A549 (cell line): Measurements from ENCODE around the gene ATP13A1. TPM values are rescaled to one million over a fixed set of nuclear protein-coding genes. Genes with fewer than 3 reads are reported as not detected.

ENCODE experiments used
- ATAC-seq, 2 experiments: fragments of 200-7000 bp in 1 of 2; fragments of >200 bp in 1 of 2; cut with Nextera tagmentation in 1 of 2; cut with Tn5 transposase in 1 of 2; 3 replicates each; pipeline versions ENCODE4 v1.8.0 to v1.9.1; 2018 to 2020; ENCODE audit warnings: mild to moderate bottlenecking in 1 of 2, moderate library complexity in 1 of 2
- CTCF ChIA-PET: fragments of 300-600 bp; sonication (Branson Sonifier 250); formaldehyde crosslinking; extraction: SDS; loops from one replicate; lab custom pipeline; 2021; ENCODE audit warnings: antibody characterized with exemption, inconsistent platforms; lab: Yijun Ruan, JAX
- POLR2A ChIA-PET: fragments of 350-600 bp; formaldehyde crosslinking; extraction: SDS; loops from one replicate; lab custom pipeline; 2021; ENCODE audit warnings: antibody characterized with exemption, inconsistent platforms; lab: Yijun Ruan, JAX
- DNase-seq, 2 experiments: peaks; one replicate each; pipeline versions ENCODE4 v3.0.0 to v3.0.0-alpha.2; 2011 to 2016; ENCODE audit warnings: low read depth in 1 of 2, low spot score in 1 of 2
- FAIRE-seq: peaks from 2 replicates; lab custom pipeline; 2011; peaks lifted over from hg19 to GRCh38; lab: Jason Lieb, UNC
- H3K27ac ChIP-seq, 2 experiments: fragments of >200 bp; sonication (Bioruptor Twin); formaldehyde crosslinking; 3 replicates each; pipeline ENCODE4 v1.5.1; 2016 to 2017
- H3K4me1 ChIP-seq: fragments of >200 bp; sonication (Bioruptor Twin); formaldehyde crosslinking; 3 replicates; pipeline ENCODE4 v1.6.1; 2016
- H3K4me2 ChIP-seq: fragments of >200 bp; sonication (Bioruptor Twin); formaldehyde crosslinking; 3 replicates; pipeline ENCODE4 v1.6.1; 2016
- H3K4me3 ChIP-seq: fragments of >200 bp; sonication (Bioruptor Twin); formaldehyde crosslinking; 3 replicates; pipeline ENCODE4 v1.5.1; 2016
- H3K9me3 ChIP-seq: fragments of >200 bp; sonication (Bioruptor Twin); formaldehyde crosslinking; 3 replicates; pipeline ENCODE4 v1.6.1; 2016
- CBX2 ChIP-seq: fragments of 200-600 bp; sonication (generic); IDR thresholded peaks from 2 replicates; pipeline ENCODE4 v1.6.1; 2016; ENCODE audit warnings: low read depth, mild to moderate bottlenecking, borderline replicate concordance
- CEBPB ChIP-seq, 2 experiments: fragments of >200 bp in 1 of 2; sonication (Bioruptor Twin) in 1 of 2; formaldehyde crosslinking in 1 of 2; IDR thresholded peaks; 2 replicates each; pipeline ENCODE4 v1.6.1; 2012 to 2016
- CHD4 ChIP-seq: fragments of 200-600 bp; sonication (generic); IDR thresholded peaks from 2 replicates; pipeline ENCODE4 v1.6.1; 2016; ENCODE audit warnings: antibody characterized with exemption, mild to moderate bottlenecking, borderline replicate concordance
- ESRRA ChIP-seq: fragments of 150-350 bp; IDR thresholded peaks from 2 replicates; pipeline ENCODE4 v1.6.1; 2014; ENCODE audit warnings: mild to moderate bottlenecking, low read length, borderline replicate concordance
- FOXS1 ChIP-seq: fragments of 250-450 bp; sonication (Bioruptor Pico); IDR thresholded peaks from 2 replicates; pipeline ENCODE4 v1.5.0; 2020; ENCODE audit warnings: mild to moderate bottlenecking, moderate library complexity
- HEYL ChIP-seq: fragments of 250-450 bp; sonication (Bioruptor Pico); IDR thresholded peaks from 2 replicates; pipeline ENCODE4 v1.8.0; 2021; ENCODE audit warnings: mild to moderate bottlenecking, moderate library complexity
- HOXA7 ChIP-seq: fragments of 250-450 bp; sonication (Bioruptor Pico); IDR thresholded peaks from 2 replicates; pipeline ENCODE4 v1.5.0; 2020; ENCODE audit warnings: mild to moderate bottlenecking, moderate library complexity
- HOXB5 ChIP-seq: fragments of 250-450 bp; sonication (Bioruptor Pico); IDR thresholded peaks from 2 replicates; pipeline ENCODE4 v1.5.0; 2020; ENCODE audit warnings: mild to moderate bottlenecking, moderate library complexity
- JUN ChIP-seq, 2 experiments: fragments of >200 bp; sonication (Bioruptor Twin); formaldehyde crosslinking; IDR thresholded peaks; 2 replicates in 1 of 2; 3 replicates in 1 of 2; pipeline ENCODE4 v1.6.1; 2016 to 2017
- KDM1A ChIP-seq: fragments of 200-600 bp; sonication (generic); IDR thresholded peaks from 2 replicates; pipeline ENCODE4 v1.6.1; 2016; ENCODE audit warnings: low read depth, mild to moderate bottlenecking
- NFE2L2 ChIP-seq: fragments of 150-350 bp; conservative IDR thresholded peaks from 2 replicates; pipeline ENCODE4 v1.6.1; 2014; ENCODE audit warnings: low read length
- NR3C1 ChIP-seq: fragments of >200 bp; sonication (Bioruptor Twin); formaldehyde crosslinking; IDR thresholded peaks from 3 replicates; pipeline ENCODE4 v1.6.1; 2017
- PBX3 ChIP-seq: IDR thresholded peaks from 2 replicates; pipeline ENCODE4 v1.6.1; 2012
- POLR2A ChIP-seq: IDR thresholded peaks from 2 replicates; pipeline ENCODE4 v1.6.1; 2012; ENCODE audit warnings: mild to moderate bottlenecking, low read length
- RAD21 ChIP-seq, 2 experiments: fragments of >200 bp in 1 of 2; sonication (Bioruptor Twin) in 1 of 2; formaldehyde crosslinking in 1 of 2; IDR thresholded peaks in 1 of 2; conservative IDR thresholded peaks in 1 of 2; 2 replicates in 1 of 2; 3 replicates in 1 of 2; pipeline ENCODE4 v1.6.1; 2012 to 2018; ENCODE audit warnings: inconsistent platforms in 1 of 2
- RARB ChIP-seq: fragments of 250-450 bp; sonication (Bioruptor Pico); IDR thresholded peaks from 2 replicates; pipeline ENCODE4 v1.8.0; 2021; ENCODE audit warnings: mild to moderate bottlenecking, moderate library complexity
- REST ChIP-seq: fragments of 200-600 bp; sonication (generic); IDR thresholded peaks from 2 replicates; pipeline ENCODE4 v1.6.1; 2016; ENCODE audit warnings: antibody characterized with exemption, mild to moderate bottlenecking, moderate library complexity
- RFX5 ChIP-seq: fragments of 450-650 bp; IDR thresholded peaks from 2 replicates; pipeline ENCODE4 v1.7.1; 2014; ENCODE audit warnings: antibody characterized with exemption, mild to moderate bottlenecking, moderate library complexity
- USF2 ChIP-seq: fragments of 450-650 bp; IDR thresholded peaks from 2 replicates; pipeline ENCODE4 v1.6.1; 2014; ENCODE audit warnings: antibody characterized with exemption
- ZFP36 ChIP-seq: fragments of 450-650 bp; IDR thresholded peaks from 2 replicates; pipeline ENCODE4 v1.6.1; 2014; ENCODE audit warnings: borderline replicate concordance; ENCODE audit not compliant: partially characterized antibody
- ZNF302 ChIP-seq: fragments of 250-450 bp; sonication (Bioruptor Pico); IDR thresholded peaks from 2 replicates; pipeline ENCODE4 v1.9.0; 2021; ENCODE audit warnings: inconsistent platforms, mild to moderate bottlenecking, moderate library complexity
- WGBS: methylation state at CpG from one replicate; pipeline ENCODE4 v1.1.6; 2017; ENCODE audit errors: missing lambda C conversion rate; 5-methylcytosine and 5-hydroxymethylcytosine counted together
- polyA plus RNA-seq, 4 experiments: library from polyadenylated mRNA; depleted of rRNA in 3 of 4; stranded (reverse); fragments of >200 nt; fragmentation: RNase III in 1 of 4; extraction: RNeasy Plus Mini Kit Qiagen cat#74134 plus additional on column Dnase treatment in 1 of 4; gene quantifications; 2 replicates in 3 of 4; 3 replicates in 1 of 4; pipeline ENCODE4 v1.2.3, GENCODE V29; 2011 to 2017
- TF ChIP-seq, protein P1 (sequence below): fragments of 250-450 bp; sonication (Bioruptor Pico); IDR thresholded peaks from 2 replicates; pipeline ENCODE4 v1.5.0; 2020; ENCODE audit warnings: low read depth, mild to moderate bottlenecking, moderate library complexity
- TF ChIP-seq, protein P2 (sequence below): fragments of 250-450 bp; sonication (Bioruptor Pico); IDR thresholded peaks from 2 replicates; pipeline ENCODE4 v1.5.0; 2021; ENCODE audit warnings: mild to moderate bottlenecking, moderate library complexity, borderline replicate concordance

ATP13A1 gene
- polyA plus RNA-seq, 2 of the 4 experiments (the other 2 are of a cell fraction) = 10.8 to 30.1 TPM

GRCh38 chr19:19697589-19697988, 34.1 kb upstream of the ATP13A1 start:
- POLR2A ChIA-PET = no interaction called here

GRCh38 chr19:19696386-19696785, 32.9 kb upstream of the ATP13A1 start:
- WGBS = 8% methylated on average over 2 of the region's 2 CpGs
- ChIA-PET CTCF (no interaction called here), POLR2A (no interaction called here)
- H3K4me3 ChIP-seq = no peak overlapping the region
- DNase-seq = no peak
- no peak for TF ChIP-seq HEYL
- TF ChIP-seq HOXB5 = no peak
- TF ChIP-seq CEBPB (IDR thresholded peaks at IDR 0.05) = no peak
- TF ChIP-seq POLR2A = no peak
- no peak for TF ChIP-seq NFE2L2
- no peak for TF ChIP-seq FOXS1 (CRISPR knock-in tag)
- no peak for TF ChIP-seq USF2
- TF ChIP-seq CBX2 = no peak
- TF ChIP-seq, protein P1, sequence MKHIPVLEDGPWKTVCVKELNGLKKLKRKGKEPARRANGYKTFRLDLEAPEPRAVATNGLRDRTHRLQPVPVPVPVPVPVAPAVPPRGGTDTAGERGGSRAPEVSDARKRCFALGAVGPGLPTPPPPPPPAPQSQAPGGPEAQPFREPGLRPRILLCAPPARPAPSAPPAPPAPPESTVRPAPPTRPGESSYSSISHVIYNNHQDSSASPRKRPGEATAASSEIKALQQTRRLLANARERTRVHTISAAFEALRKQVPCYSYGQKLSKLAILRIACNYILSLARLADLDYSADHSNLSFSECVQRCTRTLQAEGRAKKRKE (CRISPR knock-in tag) = no peak
- no peak for TF ChIP-seq RFX5
- no peak for TF ChIP-seq CHD4
- TF ChIP-seq NR3C1 = no peak
- no peak for TF ChIP-seq KDM1A
- no peaks in the 10 kb centered on the region for H3K4me1 ChIP-seq
- peaks cover 12% of the 10 kb centered on the region; the same call in 2 of the 3 replicates for H3K9me3 ChIP-seq
- no peak overlapping the region for H3K27ac ChIP-seq
- no peak overlapping the region for H3K4me2 ChIP-seq
- no peak for ATAC-seq
- no peak for FAIRE-seq

More at GRCh38 chr19:19697589-19697988, 34.1 kb upstream of the ATP13A1 start:
- H3K4me2 ChIP-seq = no peak overlapping the region
- DNase-seq (no peak), ATAC-seq (no peak), FAIRE-seq (no peak)
- H3K4me3 ChIP-seq = no peak overlapping the region
- WGBS = 31% methylated on average over 5 of the region's 5 CpGs
- H3K4me1 ChIP-seq = no peaks in the 10 kb centered on the region
- TF ChIP-seq RFX5 (no peak), HOXA7 (CRISPR knock-in tag) (no peak), ZFP36 (no peak), USF2 (no peak), REST (no peak), ZNF302 (CRISPR knock-in tag) (no peak), FOXS1 (CRISPR knock-in tag) (no peak), POLR2A (no peak)
- TF ChIP-seq, all 56 proteins: peak for 0
- Histone ChIP-seq H3K27ac (no peak overlapping the region), H3K9me3 (peaks cover 19% of the 10 kb centered on the region; the same call in 2 of the 3 replicates)
- CTCF ChIA-PET = no interaction called here

DNA sequence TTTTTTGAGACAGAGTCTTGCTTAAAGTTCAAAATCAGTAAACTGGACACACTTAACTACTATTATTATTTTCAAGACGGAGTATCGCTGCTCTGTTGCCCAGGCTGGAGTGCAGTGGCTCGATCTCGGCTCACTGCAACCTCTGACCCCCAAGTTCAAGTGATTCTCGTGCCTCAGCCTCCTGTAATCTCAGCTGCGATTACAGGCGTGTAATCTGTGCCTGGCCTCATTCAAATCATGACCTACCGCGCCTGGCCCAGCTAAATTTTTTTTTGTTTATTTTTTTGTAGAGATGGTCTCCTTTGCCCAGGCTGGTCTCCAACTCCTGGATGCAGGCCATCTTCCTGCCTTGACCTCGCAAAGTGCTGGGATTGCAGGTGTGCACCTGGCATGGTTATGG, 28.2 kb upstream of the ATP13A1 start:
- POLR2A ChIA-PET = interaction anchor here (1.2 kb wide), 1 partner anchor 84 kb away, joined by 7 read pairs; no protein-coding TSS in a partner anchor
- FAIRE-seq = no peak
- no peak for ATAC-seq
- H3K4me1 ChIP-seq = no peaks in the 10 kb centered on the region
- CTCF ChIA-PET = no interaction called here
- DNase-seq = no peak
- H3K4me2 ChIP-seq = no peak overlapping the region
- peaks cover 6% of the 10 kb centered on the region; the same call in 2 of the 3 replicates for H3K9me3 ChIP-seq
- H3K27ac ChIP-seq = no peak overlapping the region
- WGBS = 52% methylated on average over 10 of the region's 10 CpGs
- no peak overlapping the region for H3K4me3 ChIP-seq
- no peak for TF ChIP-seq RAD21 (conservative IDR thresholded peaks at IDR 0.05 in 1 of 2, IDR thresholded peaks at IDR 0.05 in 1 of 2)
- TF ChIP-seq JUN (IDR thresholded peaks at IDR 0.05) = no peak
- TF ChIP-seq KDM1A = no peak
- TF ChIP-seq, protein P2, sequence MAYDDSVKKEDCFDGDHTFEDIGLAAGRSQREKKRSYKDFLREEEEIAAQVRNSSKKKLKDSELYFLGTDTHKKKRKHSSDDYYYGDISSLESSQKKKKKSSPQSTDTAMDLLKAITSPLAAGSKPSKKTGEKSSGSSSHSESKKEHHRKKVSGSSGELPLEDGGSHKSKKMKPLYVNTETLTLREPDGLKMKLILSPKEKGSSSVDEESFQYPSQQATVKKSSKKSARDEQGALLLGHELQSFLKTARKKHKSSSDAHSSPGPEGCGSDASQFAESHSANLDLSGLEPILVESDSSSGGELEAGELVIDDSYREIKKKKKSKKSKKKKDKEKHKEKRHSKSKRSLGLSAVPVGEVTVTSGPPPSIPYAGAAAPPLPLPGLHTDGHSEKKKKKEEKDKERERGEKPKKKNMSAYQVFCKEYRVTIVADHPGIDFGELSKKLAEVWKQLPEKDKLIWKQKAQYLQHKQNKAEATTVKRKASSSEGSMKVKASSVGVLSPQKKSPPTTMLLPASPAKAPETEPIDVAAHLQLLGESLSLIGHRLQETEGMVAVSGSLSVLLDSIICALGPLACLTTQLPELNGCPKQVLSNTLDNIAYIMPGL (CRISPR knock-in tag) = no peak
- TF ChIP-seq ESRRA = no peak
- no peak for TF ChIP-seq POLR2A
- TF ChIP-seq FOXS1 (CRISPR knock-in tag) = no peak
- no peak for TF ChIP-seq RARB (CRISPR knock-in tag)
- no peak for TF ChIP-seq USF2
- TF ChIP-seq RFX5 = no peak
- TF ChIP-seq PBX3 = no peak
